K562 (cell line): ENCODE results near the gene AGO4. TPM values are rescaled to one million over a fixed set of nuclear protein-coding genes. Genes with fewer than 3 reads are reported as not detected.

Experiments
- BRD9 ChIP-seq: fragments of 450-650 bp; IDR thresholded peaks from 2 replicates; pipeline ENCODE4 v1.6.1; 2018; ENCODE audit warnings: low read depth; ENCODE audit not compliant: partially characterized antibody
- POU5F1 ChIP-seq: fragments of 150-350 bp; IDR thresholded peaks from 2 replicates; pipeline ENCODE4 v1.6.1; 2014; ENCODE audit warnings: borderline replicate concordance, low read length, low read depth, mild to moderate bottlenecking; ENCODE audit not compliant: partially characterized antibody
- ZBTB33 ChIP-seq: sonication (generic); formaldehyde crosslinking; IDR thresholded peaks from 2 replicates; pipeline ENCODE4 v1.8.1; 2023; ENCODE audit warnings: mild to moderate bottlenecking, missing genetic modification reagents
- ZBTB9 ChIP-seq: fragments of 450-650 bp; formaldehyde crosslinking; IDR thresholded peaks from 2 replicates; pipeline ENCODE4 v1.4.0; 2020; ENCODE audit warnings: mild to moderate bottlenecking, moderate library complexity
- polyA plus RNA-seq, 8 experiments: library from polyadenylated mRNA; depleted of rRNA in 4 of 8; stranded (reverse) in 5 of 8; unstranded in 3 of 8; fragments of >200 nt; fragmentation: Nextera tagmentation in 2 of 8; fragmentation: Illumina TruSeq in 1 of 8; extraction: Ambion mirVana in 2 of 8; extraction: Trizol in 1 of 8; gene quantifications; 2 replicates each; pipeline versions ENCODE4 v1.2.1 to v1.2.3, GENCODE V29; 2011 to 2014; ENCODE audit warnings: inconsistent platforms in 1 of 8, missing spikeins in 1 of 8
- total RNA-seq, 7 experiments: library from RNA; depleted of rRNA in 6 of 7; stranded (reverse); fragments of >200 nt in 6 of 7; fragmentation: Illumina TruSeq in 2 of 7; extraction: Trizol in 2 of 7; gene quantifications; 2 replicates each; pipeline versions ENCODE4 v1.2.1 to v1.2.3, GENCODE V29; 2011 to 2021; ENCODE audit warnings: low replicate concordance in 1 of 7
- TF ChIP-seq, protein P1 (sequence below), 2 experiments: fragments of 450-650 bp in 1 of 2; sonication (generic) in 1 of 2; formaldehyde crosslinking in 1 of 2; IDR thresholded peaks in 1 of 2; conservative IDR thresholded peaks in 1 of 2; 2 replicates each; pipeline versions ENCODE4 v1.6.1 to v1.8.1; 2016 to 2023; ENCODE audit warnings: mild to moderate bottlenecking in 2 of 2, moderate library complexity in 2 of 2, inconsistent platforms in 1 of 2, missing genetic modification reagents in 1 of 2
- TF ChIP-seq, protein P2 (sequence below): fragments of 450-650 bp; IDR thresholded peaks from 2 replicates; pipeline ENCODE4 v1.6.1; 2018; ENCODE audit not compliant: partially characterized antibody

AGO4 gene
- total and polyA plus RNA-seq, 9 of the 15 experiments (the other 6 are each of a cell fraction or from before 2014, with no cell fraction given) = 1.3 to 10.5 (median 6.5) TPM

GRCh38 chr1:35768350-35769187, 39.2 kb upstream of the AGO4 start (continued):
- TF ChIP-seq ZBTB33 (CRISPR knock-in tag) (0 out of 2 replicates have a peak, but pooled peaks have one; percentile 3), BRD9 (no peak), ZBTB9 (CRISPR knock-in tag) (no peak), POU5F1 (no peak)
- TF ChIP-seq, protein P1, sequence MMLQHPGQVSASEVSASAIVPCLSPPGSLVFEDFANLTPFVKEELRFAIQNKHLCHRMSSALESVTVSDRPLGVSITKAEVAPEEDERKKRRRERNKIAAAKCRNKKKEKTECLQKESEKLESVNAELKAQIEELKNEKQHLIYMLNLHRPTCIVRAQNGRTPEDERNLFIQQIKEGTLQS (IDR thresholded peaks at IDR 0.05) = no peak
- TF ChIP-seq, protein P1 (CRISPR knock-in tag; conservative IDR thresholded peaks at IDR 0.05) = no peak
- TF ChIP-seq, protein P2, sequence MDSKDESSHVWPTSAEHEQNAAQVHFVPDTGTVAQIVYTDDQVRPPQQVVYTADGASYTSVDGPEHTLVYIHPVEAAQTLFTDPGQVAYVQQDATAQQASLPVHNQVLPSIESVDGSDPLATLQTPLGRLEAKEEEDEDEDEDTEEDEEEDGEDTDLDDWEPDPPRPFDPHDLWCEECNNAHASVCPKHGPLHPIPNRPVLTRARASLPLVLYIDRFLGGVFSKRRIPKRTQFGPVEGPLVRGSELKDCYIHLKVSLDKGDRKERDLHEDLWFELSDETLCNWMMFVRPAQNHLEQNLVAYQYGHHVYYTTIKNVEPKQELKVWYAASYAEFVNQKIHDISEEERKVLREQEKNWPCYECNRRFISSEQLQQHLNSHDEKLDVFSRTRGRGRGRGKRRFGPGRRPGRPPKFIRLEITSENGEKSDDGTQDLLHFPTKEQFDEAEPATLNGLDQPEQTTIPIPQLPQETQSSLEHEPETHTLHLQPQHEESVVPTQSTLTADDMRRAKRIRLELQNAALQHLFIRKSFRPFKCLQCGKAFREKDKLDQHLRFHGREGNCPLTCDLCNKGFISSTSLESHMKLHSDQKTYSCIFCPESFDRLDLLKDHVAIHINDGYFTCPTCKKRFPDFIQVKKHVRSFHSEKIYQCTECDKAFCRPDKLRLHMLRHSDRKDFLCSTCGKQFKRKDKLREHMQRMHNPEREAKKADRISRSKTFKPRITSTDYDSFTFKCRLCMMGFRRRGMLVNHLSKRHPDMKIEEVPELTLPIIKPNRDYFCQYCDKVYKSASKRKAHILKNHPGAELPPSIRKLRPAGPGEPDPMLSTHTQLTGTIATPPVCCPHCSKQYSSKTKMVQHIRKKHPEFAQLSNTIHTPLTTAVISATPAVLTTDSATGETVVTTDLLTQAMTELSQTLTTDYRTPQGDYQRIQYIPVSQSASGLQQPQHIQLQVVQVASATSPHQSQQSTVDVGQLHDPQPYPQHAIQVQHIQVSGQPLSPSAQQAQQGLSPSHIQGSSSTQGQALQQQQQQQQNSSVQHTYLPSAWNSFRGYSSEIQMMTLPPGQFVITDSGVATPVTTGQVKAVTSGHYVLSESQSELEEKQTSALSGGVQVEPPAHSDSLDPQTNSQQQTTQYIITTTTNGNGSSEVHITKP = peak; percentile 6
